Mucosa of descending colon (tissue), 3 donors: ENCODE measurements around the gene DIMT1. TPM values are rescaled to one million over a fixed set of nuclear protein-coding genes. Genes with fewer than 3 reads are reported as not detected.

Experiments used
- ATAC-seq: fragments of 200-7000 bp; cut with Tn5 transposase; one replicate; pipeline ENCODE4 v1.9.1; 2020; ENCODE audit warnings: mild to moderate bottlenecking, moderate library complexity
- DNase-seq, 3 donors: peaks; one replicate each; pipeline ENCODE4 v3.0.0-alpha.2; 2020
- H3K36me3 ChIP-seq: fragments of 200-600 bp; one replicate; pipeline ENCODE4 v1.8.0; 2021; ENCODE audit warnings: low read depth, mild to moderate bottlenecking
- H3K4me1 ChIP-seq: fragments of 200-600 bp; one replicate; pipeline ENCODE4 v1.8.0; 2021; ENCODE audit warnings: low read depth, mild to moderate bottlenecking
- H3K4me3 ChIP-seq: fragments of 200-600 bp; one replicate; pipeline ENCODE4 v1.8.0; 2021; ENCODE audit warnings: mild to moderate bottlenecking
- H3K9me3 ChIP-seq: fragments of 200-600 bp; one replicate; pipeline ENCODE4 v1.8.0; 2021; ENCODE audit warnings: mild to moderate bottlenecking
- CTCF ChIP-seq: fragments of 200-600 bp; IDR thresholded peaks from one replicate; pipeline ENCODE4 v1.8.0; 2022; ENCODE audit warnings: antibody characterized with exemption, mild to moderate bottlenecking
- intact Hi-C, 2 donors: fragments of 100-400 bp; cut with DNase I in 1 of 2; cut with micrococcal nuclease in 1 of 2; formaldehyde crosslinking; loops; one replicate each; pipeline versions ENCODE4 v1.11.0 to v1.11.1; 2022; cut with DNase I, micrococcal nuclease
- total RNA-seq, 3 donors: library from RNA; stranded (reverse); fragmentation: NEBNext Ultra II Directional in 2 of 3; extraction: Animal tissue kit (Norgen Biotek cat#: 25700) in 2 of 3; gene quantifications; one replicate each; pipeline versions ENCODE4 v1.2.1 to v1.2.4, GENCODE V29; 2021 to 2023
- donor health status: DM: no; HTN: no; CAD: no; lungs with moderate emphysema.
- donor health status: DM: no; HTN: no; CAD: no.
- donor health status: DM: no; HTN: yes; CAD: no.

The DIMT1 gene
- total RNA-seq, 3 donors from 2014 or later, result 8.8 to 19.7 (median 14.6) TPM

DNA sequence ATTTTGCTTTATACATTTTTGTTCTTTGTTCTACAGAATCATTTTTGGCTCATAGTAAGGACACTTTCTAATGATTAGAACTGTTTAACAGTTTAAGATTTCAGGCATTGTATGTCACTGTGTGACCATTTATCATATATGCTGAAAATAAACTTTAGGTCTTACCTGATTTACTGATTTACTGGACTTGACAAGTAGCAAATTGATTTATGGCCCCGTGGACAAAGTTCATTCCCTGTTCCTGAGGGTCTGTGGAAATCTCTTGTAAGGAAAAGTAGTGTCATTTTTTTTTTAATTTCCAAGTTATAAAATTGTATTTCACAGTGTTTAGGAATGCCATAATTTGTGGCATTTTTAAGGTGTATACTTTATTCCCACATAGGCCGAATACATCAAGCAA is 57.0 kb downstream of the DIMT1 start:
- ATAC-seq (no peak), DNase-seq (no peak)
- no peaks in the 10 kb centered on the region for H3K9me3 ChIP-seq
- intact Hi-C loops, result no loop called here
- no peaks in the 10 kb centered on the region for H3K4me1 ChIP-seq
- H3K4me3 ChIP-seq, result no peak overlapping the region
- TF ChIP-seq CTCF, result no peak
- H3K36me3 ChIP-seq, result no peaks in the 10 kb centered on the region

- no peak for TF ChIP-seq CTCF
- Histone ChIP-seq H3K9me3 (no peaks in the 10 kb centered on the region), H3K4me3 (no peak overlapping the region), H3K4me1 (no peaks in the 10 kb centered on the region), H3K36me3 (no peaks in the 10 kb centered on the region)
- DNase-seq (no peak), ATAC-seq (no peak)
- intact Hi-C loops, result no loop called here
Measured at GRCh38 chr5:62343428-62343827, 60.3 kb downstream of the DIMT1 start.

DNA sequence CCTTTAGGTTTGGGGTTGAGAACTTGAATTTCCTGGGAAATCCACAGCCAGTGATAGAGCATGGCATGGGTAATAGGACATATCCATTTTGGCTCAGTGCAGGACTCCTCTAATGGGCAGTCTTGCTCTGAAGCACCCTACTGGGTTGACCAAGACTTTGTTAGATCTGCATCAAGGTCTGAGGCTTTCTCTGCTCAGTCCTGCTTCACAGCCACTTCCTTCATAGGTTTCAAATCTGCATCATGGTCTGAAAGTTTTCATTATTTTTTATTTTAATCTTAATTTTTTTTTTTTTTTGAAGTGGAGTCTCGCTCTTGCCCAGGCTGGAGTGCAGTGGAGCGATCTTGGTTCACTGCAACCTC is 61.2 kb downstream of the DIMT1 start:
- no peak overlapping the region for H3K4me3 ChIP-seq
- no peaks in the 10 kb centered on the region for H3K36me3 ChIP-seq
- H3K9me3 ChIP-seq, result no peaks in the 10 kb centered on the region
- TF ChIP-seq CTCF, result no peak
- intact Hi-C loops, result no loop called here
- DNase-seq (no peak), ATAC-seq (peak; percentile 22)
- H3K4me1 ChIP-seq, result no peaks in the 10 kb centered on the region

GRCh38 chr5:62341783-62342475 is 61.8 kb downstream of the DIMT1 start:
- intact Hi-C loops, result no loop called here
- no peaks in the 10 kb centered on the region for H3K36me3 ChIP-seq
- no peak overlapping the region for H3K4me3 ChIP-seq
- DNase-seq, result no peak
- no peaks in the 10 kb centered on the region for H3K9me3 ChIP-seq
- ATAC-seq, result peak; percentile 19
- TF ChIP-seq CTCF, result no peak
- H3K4me1 ChIP-seq, result no peaks in the 10 kb centered on the region

- intact Hi-C loops, result no loop called here
- DNase-seq (no peak), ATAC-seq (no peak)
- H3K36me3 ChIP-seq, result no peaks in the 10 kb centered on the region
- TF ChIP-seq CTCF, result no peak
- no peak overlapping the region for H3K4me3 ChIP-seq
- H3K9me3 ChIP-seq, result no peaks in the 10 kb centered on the region
- no peaks in the 10 kb centered on the region for H3K4me1 ChIP-seq
Measured at GRCh38 chr5:62340979-62341378, 62.7 kb downstream of the DIMT1 start.

- Histone ChIP-seq H3K4me1 (no peaks in the 10 kb centered on the region), H3K4me3 (no peak overlapping the region), H3K9me3 (no peaks in the 10 kb centered on the region), H3K36me3 (no peaks in the 10 kb centered on the region)
- ATAC-seq (no peak), DNase-seq (no peak)
- intact Hi-C loops, result no loop called here
- no peak for TF ChIP-seq CTCF
Measured at GRCh38 chr5:62340392-62340791, 63.3 kb downstream of the DIMT1 start.
